HL-60 (cell line): ENCODE results near the gene TUBB2B.
"Not testable (repeated sequence)": the region's sequence is repeated elsewhere in the genome, so short reads cannot be mapped to it uniquely, and the experiment has no call there.

ENCODE experiments used
- DNase-seq, 2 experiments: peaks; one replicate each; pipeline ENCODE4 v3.0.0-alpha.2; 2010 to 2020; ENCODE audit warnings: low read depth in 1 of 2, low spot score in 1 of 2
- H3K27ac ChIP-seq: fragments of 250-450 bp; sonication (Bioruptor Pico); replicated peaks from 2 replicates; pipeline ENCODE4 v1.5.1; 2020; ENCODE audit warnings: mild to moderate bottlenecking, moderate library complexity
- H3K27me3 ChIP-seq: fragments of 250-450 bp; sonication (Bioruptor Pico); 2 replicates; pipeline ENCODE4 v1.5.1; 2021; ENCODE audit warnings: mild to moderate bottlenecking, moderate library complexity; ENCODE audit not compliant: insufficient read depth, poor library complexity, severe bottlenecking
- H3K4me3 ChIP-seq: replicated peaks from 2 replicates; pipeline ENCODE4 v1.5.1; 2011; ENCODE audit warnings: mild to moderate bottlenecking, control low read depth, low read length; ENCODE audit not compliant: insufficient read depth
- CTCF ChIP-seq: IDR thresholded peaks from one replicate; pipeline ENCODE4 v1.5.1; 2011; ENCODE audit warnings: low read length, control low read depth, inconsistent platforms; ENCODE audit not compliant: insufficient read depth
- GABPA ChIP-seq: IDR thresholded peaks from 2 replicates; pipeline ENCODE4 v1.6.1; 2012; ENCODE audit warnings: low read depth
- POLR2AphosphoS5 ChIP-seq: IDR thresholded peaks from 2 replicates; pipeline ENCODE4 v1.6.1; 2012; ENCODE audit warnings: low read depth
- REST ChIP-seq: IDR thresholded peaks from 2 replicates; pipeline ENCODE4 v1.6.1; 2012; ENCODE audit warnings: low read depth; ENCODE audit not compliant: insufficient replicate concordance
- SPI1 ChIP-seq: IDR thresholded peaks from 2 replicates; pipeline ENCODE4 v1.6.1; 2012; ENCODE audit warnings: low read depth, mild to moderate bottlenecking, borderline replicate concordance

TUBB2B gene

GRCh38 chr6:3247255-3248146 is 20.0 kb upstream of the TUBB2B start:
- TF ChIP-seq REST (no peak), GABPA (no peak), CTCF (no peak), POLR2AphosphoS5 (no peak), SPI1 (no peak)
- Histone ChIP-seq H3K27me3 (peaks cover 35% of the 10 kb centered on the region), H3K4me3 (no peak overlapping the region), H3K27ac (no peak overlapping the region)
- no peak for DNase-seq

- no peak for TF ChIP-seq CTCF
- no peak for TF ChIP-seq SPI1
- TF ChIP-seq GABPA, result no peak
- TF ChIP-seq REST, result no peak
- TF ChIP-seq POLR2AphosphoS5, result no peak
- DNase-seq, result no peak
- no peak overlapping the region for H3K27ac ChIP-seq
- peaks cover 33% of the 10 kb centered on the region for H3K27me3 ChIP-seq
- H3K4me3 ChIP-seq, result no peak overlapping the region
These were observed 17.8 kb upstream of the TUBB2B start for GRCh38 chr6:3245216-3245615.

GRCh38 chr6:3244832-3245161 is 17.3 kb upstream of the TUBB2B start:
- H3K4me3 ChIP-seq, DNase-seq, H3K27ac ChIP-seq: not testable (repeated sequence)
- H3K27me3 ChIP-seq, result peaks cover 31% of the 10 kb centered on the region

- H3K4me3 ChIP-seq, result no peak overlapping the region
- TF ChIP-seq GABPA (no peak), POLR2AphosphoS5 (no peak), REST (no peak), CTCF (no peak), SPI1 (no peak)
- H3K27me3 ChIP-seq, result peaks cover 28% of the 10 kb centered on the region
- no peak for DNase-seq
- no peak overlapping the region for H3K27ac ChIP-seq
These were observed 16.8 kb upstream of the TUBB2B start for GRCh38 chr6:3244003-3244831.
